ENCODE data around the gene PPARG. TPM values are rescaled to one million over a fixed set of nuclear protein-coding genes. Genes with fewer than 3 reads are reported as not detected.

Gene PPARG
- total and polyA plus RNA-seq, 2 of the 8 experiments (the other 6 are each of a cell fraction or from before 2014, with no cell fraction given), result 0.06 TPM; not detected in 1

GRCh38 chr3:12369598-12369997, 80.7 kb downstream of the PPARG start (continued):
- TF ChIP-seq, protein P1, sequence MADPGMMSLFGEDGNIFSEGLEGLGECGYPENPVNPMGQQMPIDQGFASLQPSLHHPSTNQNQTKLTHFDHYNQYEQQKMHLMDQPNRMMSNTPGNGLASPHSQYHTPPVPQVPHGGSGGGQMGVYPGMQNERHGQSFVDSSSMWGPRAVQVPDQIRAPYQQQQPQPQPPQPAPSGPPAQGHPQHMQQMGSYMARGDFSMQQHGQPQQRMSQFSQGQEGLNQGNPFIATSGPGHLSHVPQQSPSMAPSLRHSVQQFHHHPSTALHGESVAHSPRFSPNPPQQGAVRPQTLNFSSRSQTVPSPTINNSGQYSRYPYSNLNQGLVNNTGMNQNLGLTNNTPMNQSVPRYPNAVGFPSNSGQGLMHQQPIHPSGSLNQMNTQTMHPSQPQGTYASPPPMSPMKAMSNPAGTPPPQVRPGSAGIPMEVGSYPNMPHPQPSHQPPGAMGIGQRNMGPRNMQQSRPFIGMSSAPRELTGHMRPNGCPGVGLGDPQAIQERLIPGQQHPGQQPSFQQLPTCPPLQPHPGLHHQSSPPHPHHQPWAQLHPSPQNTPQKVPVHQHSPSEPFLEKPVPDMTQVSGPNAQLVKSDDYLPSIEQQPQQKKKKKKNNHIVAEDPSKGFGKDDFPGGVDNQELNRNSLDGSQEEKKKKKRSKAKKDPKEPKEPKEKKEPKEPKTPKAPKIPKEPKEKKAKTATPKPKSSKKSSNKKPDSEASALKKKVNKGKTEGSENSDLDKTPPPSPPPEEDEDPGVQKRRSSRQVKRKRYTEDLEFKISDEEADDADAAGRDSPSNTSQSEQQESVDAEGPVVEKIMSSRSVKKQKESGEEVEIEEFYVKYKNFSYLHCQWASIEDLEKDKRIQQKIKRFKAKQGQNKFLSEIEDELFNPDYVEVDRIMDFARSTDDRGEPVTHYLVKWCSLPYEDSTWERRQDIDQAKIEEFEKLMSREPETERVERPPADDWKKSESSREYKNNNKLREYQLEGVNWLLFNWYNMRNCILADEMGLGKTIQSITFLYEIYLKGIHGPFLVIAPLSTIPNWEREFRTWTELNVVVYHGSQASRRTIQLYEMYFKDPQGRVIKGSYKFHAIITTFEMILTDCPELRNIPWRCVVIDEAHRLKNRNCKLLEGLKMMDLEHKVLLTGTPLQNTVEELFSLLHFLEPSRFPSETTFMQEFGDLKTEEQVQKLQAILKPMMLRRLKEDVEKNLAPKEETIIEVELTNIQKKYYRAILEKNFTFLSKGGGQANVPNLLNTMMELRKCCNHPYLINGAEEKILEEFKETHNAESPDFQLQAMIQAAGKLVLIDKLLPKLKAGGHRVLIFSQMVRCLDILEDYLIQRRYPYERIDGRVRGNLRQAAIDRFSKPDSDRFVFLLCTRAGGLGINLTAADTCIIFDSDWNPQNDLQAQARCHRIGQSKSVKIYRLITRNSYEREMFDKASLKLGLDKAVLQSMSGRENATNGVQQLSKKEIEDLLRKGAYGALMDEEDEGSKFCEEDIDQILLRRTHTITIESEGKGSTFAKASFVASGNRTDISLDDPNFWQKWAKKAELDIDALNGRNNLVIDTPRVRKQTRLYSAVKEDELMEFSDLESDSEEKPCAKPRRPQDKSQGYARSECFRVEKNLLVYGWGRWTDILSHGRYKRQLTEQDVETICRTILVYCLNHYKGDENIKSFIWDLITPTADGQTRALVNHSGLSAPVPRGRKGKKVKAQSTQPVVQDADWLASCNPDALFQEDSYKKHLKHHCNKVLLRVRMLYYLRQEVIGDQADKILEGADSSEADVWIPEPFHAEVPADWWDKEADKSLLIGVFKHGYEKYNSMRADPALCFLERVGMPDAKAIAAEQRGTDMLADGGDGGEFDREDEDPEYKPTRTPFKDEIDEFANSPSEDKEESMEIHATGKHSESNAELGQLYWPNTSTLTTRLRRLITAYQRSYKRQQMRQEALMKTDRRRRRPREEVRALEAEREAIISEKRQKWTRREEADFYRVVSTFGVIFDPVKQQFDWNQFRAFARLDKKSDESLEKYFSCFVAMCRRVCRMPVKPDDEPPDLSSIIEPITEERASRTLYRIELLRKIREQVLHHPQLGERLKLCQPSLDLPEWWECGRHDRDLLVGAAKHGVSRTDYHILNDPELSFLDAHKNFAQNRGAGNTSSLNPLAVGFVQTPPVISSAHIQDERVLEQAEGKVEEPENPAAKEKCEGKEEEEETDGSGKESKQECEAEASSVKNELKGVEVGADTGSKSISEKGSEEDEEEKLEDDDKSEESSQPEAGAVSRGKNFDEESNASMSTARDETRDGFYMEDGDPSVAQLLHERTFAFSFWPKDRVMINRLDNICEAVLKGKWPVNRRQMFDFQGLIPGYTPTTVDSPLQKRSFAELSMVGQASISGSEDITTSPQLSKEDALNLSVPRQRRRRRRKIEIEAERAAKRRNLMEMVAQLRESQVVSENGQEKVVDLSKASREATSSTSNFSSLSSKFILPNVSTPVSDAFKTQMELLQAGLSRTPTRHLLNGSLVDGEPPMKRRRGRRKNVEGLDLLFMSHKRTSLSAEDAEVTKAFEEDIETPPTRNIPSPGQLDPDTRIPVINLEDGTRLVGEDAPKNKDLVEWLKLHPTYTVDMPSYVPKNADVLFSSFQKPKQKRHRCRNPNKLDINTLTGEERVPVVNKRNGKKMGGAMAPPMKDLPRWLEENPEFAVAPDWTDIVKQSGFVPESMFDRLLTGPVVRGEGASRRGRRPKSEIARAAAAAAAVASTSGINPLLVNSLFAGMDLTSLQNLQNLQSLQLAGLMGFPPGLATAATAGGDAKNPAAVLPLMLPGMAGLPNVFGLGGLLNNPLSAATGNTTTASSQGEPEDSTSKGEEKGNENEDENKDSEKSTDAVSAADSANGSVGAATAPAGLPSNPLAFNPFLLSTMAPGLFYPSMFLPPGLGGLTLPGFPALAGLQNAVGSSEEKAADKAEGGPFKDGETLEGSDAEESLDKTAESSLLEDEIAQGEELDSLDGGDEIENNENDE (IDR thresholded peaks at IDR 0.05; ENCODE audit: insufficient replicate concordance, low read length), result no peak
- TF ChIP-seq HDAC6 (IDR thresholded peaks at IDR 0.05; ENCODE audit: low read depth, low read length) (no peak), TAF1 (IDR thresholded peaks at IDR 0.05; ENCODE audit: low read depth, low read length) (no peak), TAF7 (optimal IDR thresholded peaks at IDR 0.05; ENCODE audit: borderline replicate concordance, low read depth, low read length) (no peak), NANOG (IDR thresholded peaks at IDR 0.05; ENCODE audit: insufficient read depth, low read depth, low read length, poor library complexity, severe bottlenecking) (no peak), YY1 (IDR thresholded peaks at IDR 0.05; ENCODE audit: low read depth, low read length) (no peak)
